Measurements from ENCODE around the gene ISOC1. TPM values are rescaled to one million over a fixed set of nuclear protein-coding genes. Genes with fewer than 3 reads are reported as not detected.

ISOC1 gene
- total and polyA plus RNA-seq, 2 of the 13 experiments (the other 11 are each of a cell fraction or from before 2014, with no cell fraction given), result 25.7 to 51.3 TPM

- ChIA-PET POLR2A (no interaction called here), CTCF (ENCODE audit: low intra/inter-chr PET ratio, low total read pairs) (interaction anchor here (2.8 kb wide), 1 partner anchor 230 kb away, joined by 17 read pairs; no protein-coding TSS in a partner anchor)
- DNase-seq (ENCODE audit: low spot score) (peak; percentile 21), ATAC-seq (peak; percentile 87), FAIRE-seq (peak; percentile 40)
- no peak overlapping the region for H3K9ac ChIP-seq (ENCODE audit: insufficient read depth, low read depth, low read length)
- no peaks in the 10 kb centered on the region for H3K79me2 ChIP-seq (ENCODE audit: insufficient read depth, low read length)
- no peaks in the 10 kb centered on the region for H4K20me1 ChIP-seq (ENCODE audit: insufficient read depth, low read length)
- H3K9me3 ChIP-seq (ENCODE audit: low read length), result no peaks in the 10 kb centered on the region
- TF ChIP-seq RAD21 (CRISPR knock-in tag; IDR thresholded peaks at IDR 0.05) (0 out of 2 replicates have a peak, but pooled peaks have one; percentile 9), CTCF (CRISPR knock-in tag; IDR thresholded peaks at IDR 0.05) (peak; percentile 53), SMC3 (IDR thresholded peaks at IDR 0.05; ENCODE audit: low read length) (peak; percentile 44; the same call in 1 of the 2 replicates), KAT2B (IDR thresholded peaks at IDR 0.05; ENCODE audit: borderline replicate concordance, low read depth, low read length) (no peak), STAG1 (CRISPR knock-in tag; IDR thresholded peaks at IDR 0.05) (peak; percentile 64)
- H3K27me3 ChIP-seq (ENCODE audit: control insufficient read depth in 1 of 2, insufficient read depth in 2 of 2, low read length in 2 of 2), result no peaks in the 10 kb centered on the region
- H3K27ac ChIP-seq (ENCODE audit: extremely low read length, insufficient read depth, low read length), result no peak overlapping the region
- H2AFZ ChIP-seq (ENCODE audit: low read length), result no peak overlapping the region
- no TSS peak for BruUV-seq (replicated peaks)
- no peak overlapping the region for H3K4me3 ChIP-seq (replicated peaks in 1 of 3; ENCODE audit: insufficient read depth in 1 of 3, low read depth in 2 of 3, low read length in 3 of 3)
- intact Hi-C loops (cut with micrococcal nuclease; ENCODE audit: unreplicated experiment), result loop anchor here (1.0 kb wide), 2 partner anchors 41 to 230 kb away; partner anchors contain the start of gene ISOC1
- in situ Hi-C loops (cut with HindIII; ENCODE audit: extremely low pct_ligation_motif_present, low pct_unique_long_range_greater_than_20kb), result no loop called here
- no peaks in the 10 kb centered on the region for H3K4me1 ChIP-seq (ENCODE audit: insufficient read depth, low read length)
- H3K4me2 ChIP-seq (ENCODE audit: low read depth, low read length), result no peak overlapping the region
- H3K36me3 ChIP-seq (replicated peaks in 1 of 2; ENCODE audit: control insufficient read depth in 1 of 2, insufficient read depth in 2 of 2, low read length in 2 of 2), result no peaks in the 10 kb centered on the region
These were observed 41.1 kb downstream of the ISOC1 start for GRCh38 chr5:129135633-129136032.

- ATAC-seq, result no peak
- ChIA-PET POLR2A (no interaction called here), CTCF (ENCODE audit: low intra/inter-chr PET ratio, low total read pairs) (no interaction called here)
- Histone ChIP-seq H3K27ac (ENCODE audit: extremely low read length, insufficient read depth, low read length) (no peak overlapping the region), H3K36me3 (replicated peaks in 1 of 2; ENCODE audit: control insufficient read depth in 1 of 2, insufficient read depth in 2 of 2, low read length in 2 of 2) (no peaks in the 10 kb centered on the region), H3K4me3 (replicated peaks in 1 of 3; ENCODE audit: insufficient read depth in 1 of 3, low read depth in 2 of 3, low read length in 3 of 3) (no peak overlapping the region), H3K27me3 (ENCODE audit: control insufficient read depth in 1 of 2, insufficient read depth in 2 of 2, low read length in 2 of 2) (no peaks in the 10 kb centered on the region), H3K9me3 (ENCODE audit: low read length) (no peaks in the 10 kb centered on the region), H2AFZ (ENCODE audit: low read length) (no peak overlapping the region), H3K4me2 (ENCODE audit: low read depth, low read length) (no peak overlapping the region), H4K20me1 (ENCODE audit: insufficient read depth, low read length) (no peaks in the 10 kb centered on the region), H3K4me1 (ENCODE audit: insufficient read depth, low read length) (no peaks in the 10 kb centered on the region), H3K9ac (ENCODE audit: insufficient read depth, low read depth, low read length) (no peak overlapping the region), H3K79me2 (ENCODE audit: insufficient read depth, low read length) (no peaks in the 10 kb centered on the region)
- FAIRE-seq, result no peak
- BruUV-seq (replicated peaks), result no TSS peak
- in situ Hi-C loops (cut with HindIII; ENCODE audit: extremely low pct_ligation_motif_present, low pct_unique_long_range_greater_than_20kb), result no loop called here
- TF ChIP-seq HMG20A (CRISPR knock-in tag; IDR thresholded peaks at IDR 0.05; ENCODE audit: borderline replicate concordance) (no peak), MAFF (IDR thresholded peaks at IDR 0.05; ENCODE audit: low read depth, low read length) (peak; percentile 55; the same call in 1 of the 2 replicates), MAFK (conservative IDR thresholded peaks at IDR 0.05 in 1 of 2, IDR thresholded peaks at IDR 0.05 in 1 of 2; ENCODE audit: low read length in 2 of 2) (peak; percentile 61 to 77), ZNF17 (CRISPR knock-in tag; IDR thresholded peaks at IDR 0.05) (no peak)
- intact Hi-C loops (cut with micrococcal nuclease; ENCODE audit: unreplicated experiment), result no loop called here
- no peak for DNase-seq (ENCODE audit: low spot score)
These were observed 43.1 kb downstream of the ISOC1 start for GRCh38 chr5:129137637-129138036.
